ENCODE measurements around the gene FBLN1. TPM values are rescaled to one million over a fixed set of nuclear protein-coding genes. Genes with fewer than 3 reads are reported as not detected.

The FBLN1 gene
- total RNA-seq, 1 experiment from 2014 or later: 183 TPM

DNA sequence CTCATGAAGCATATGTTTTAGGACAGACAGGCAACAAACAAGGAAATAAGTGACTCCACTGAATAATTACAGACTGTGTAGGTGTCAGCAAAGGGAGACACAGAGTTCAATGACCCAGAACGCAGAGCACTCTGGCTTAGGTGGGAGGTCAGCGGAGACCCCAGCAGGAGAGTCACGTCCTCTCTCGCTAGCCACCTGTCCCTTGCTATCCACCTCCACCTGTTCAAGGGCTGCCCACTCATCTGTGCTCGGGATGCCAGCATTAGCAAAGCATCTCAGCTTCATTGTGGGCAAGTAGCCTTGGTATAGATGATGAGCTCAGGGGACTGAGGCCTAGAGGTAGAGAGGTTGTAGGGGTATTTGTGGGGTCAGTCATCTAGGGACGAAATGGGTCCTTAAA lies 147.1 kb downstream of the FBLN1 start:
- DNase-seq (ENCODE audit: low spot score) (no peak), ATAC-seq (no peak)
- Mint-ChIP-seq H3K4me1 (peaks cover 10% of the 10 kb centered on the region), H3K4me3 (no peak overlapping the region), H3K27me3 (ENCODE audit: low read depth) (peaks cover 24% of the 10 kb centered on the region), H3K9me3 (peaks cover 4% of the 10 kb centered on the region; the same call in 1 of the 2 replicates), H3K36me3 (no peaks in the 10 kb centered on the region), H3K27ac (no peak overlapping the region)
- CTCF ChIA-PET: no interaction called here
- no peak for TF ChIP-seq JUN (CRISPR knock-in tag; IDR thresholded peaks at IDR 0.05)
- TF ChIP-seq, protein P1, sequence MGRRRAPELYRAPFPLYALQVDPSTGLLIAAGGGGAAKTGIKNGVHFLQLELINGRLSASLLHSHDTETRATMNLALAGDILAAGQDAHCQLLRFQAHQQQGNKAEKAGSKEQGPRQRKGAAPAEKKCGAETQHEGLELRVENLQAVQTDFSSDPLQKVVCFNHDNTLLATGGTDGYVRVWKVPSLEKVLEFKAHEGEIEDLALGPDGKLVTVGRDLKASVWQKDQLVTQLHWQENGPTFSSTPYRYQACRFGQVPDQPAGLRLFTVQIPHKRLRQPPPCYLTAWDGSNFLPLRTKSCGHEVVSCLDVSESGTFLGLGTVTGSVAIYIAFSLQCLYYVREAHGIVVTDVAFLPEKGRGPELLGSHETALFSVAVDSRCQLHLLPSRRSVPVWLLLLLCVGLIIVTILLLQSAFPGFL (CRISPR knock-in tag; IDR thresholded peaks at IDR 0.05; ENCODE audit: borderline replicate concordance): no peak
- TF ChIP-seq, protein P2, sequence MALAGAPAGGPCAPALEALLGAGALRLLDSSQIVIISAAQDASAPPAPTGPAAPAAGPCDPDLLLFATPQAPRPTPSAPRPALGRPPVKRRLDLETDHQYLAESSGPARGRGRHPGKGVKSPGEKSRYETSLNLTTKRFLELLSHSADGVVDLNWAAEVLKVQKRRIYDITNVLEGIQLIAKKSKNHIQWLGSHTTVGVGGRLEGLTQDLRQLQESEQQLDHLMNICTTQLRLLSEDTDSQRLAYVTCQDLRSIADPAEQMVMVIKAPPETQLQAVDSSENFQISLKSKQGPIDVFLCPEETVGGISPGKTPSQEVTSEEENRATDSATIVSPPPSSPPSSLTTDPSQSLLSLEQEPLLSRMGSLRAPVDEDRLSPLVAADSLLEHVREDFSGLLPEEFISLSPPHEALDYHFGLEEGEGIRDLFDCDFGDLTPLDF (CRISPR knock-in tag; IDR thresholded peaks at IDR 0.05): no peak
- TF ChIP-seq ELF4 (CRISPR knock-in tag; IDR thresholded peaks at IDR 0.05; ENCODE audit: low read depth): no peak
- TF ChIP-seq NR2C2 (CRISPR knock-in tag; IDR thresholded peaks at IDR 0.05): no peak
- no peak for TF ChIP-seq NFYB (CRISPR knock-in tag; conservative IDR thresholded peaks at IDR 0.05; ENCODE audit: low read depth)
- TF ChIP-seq, protein P3, sequence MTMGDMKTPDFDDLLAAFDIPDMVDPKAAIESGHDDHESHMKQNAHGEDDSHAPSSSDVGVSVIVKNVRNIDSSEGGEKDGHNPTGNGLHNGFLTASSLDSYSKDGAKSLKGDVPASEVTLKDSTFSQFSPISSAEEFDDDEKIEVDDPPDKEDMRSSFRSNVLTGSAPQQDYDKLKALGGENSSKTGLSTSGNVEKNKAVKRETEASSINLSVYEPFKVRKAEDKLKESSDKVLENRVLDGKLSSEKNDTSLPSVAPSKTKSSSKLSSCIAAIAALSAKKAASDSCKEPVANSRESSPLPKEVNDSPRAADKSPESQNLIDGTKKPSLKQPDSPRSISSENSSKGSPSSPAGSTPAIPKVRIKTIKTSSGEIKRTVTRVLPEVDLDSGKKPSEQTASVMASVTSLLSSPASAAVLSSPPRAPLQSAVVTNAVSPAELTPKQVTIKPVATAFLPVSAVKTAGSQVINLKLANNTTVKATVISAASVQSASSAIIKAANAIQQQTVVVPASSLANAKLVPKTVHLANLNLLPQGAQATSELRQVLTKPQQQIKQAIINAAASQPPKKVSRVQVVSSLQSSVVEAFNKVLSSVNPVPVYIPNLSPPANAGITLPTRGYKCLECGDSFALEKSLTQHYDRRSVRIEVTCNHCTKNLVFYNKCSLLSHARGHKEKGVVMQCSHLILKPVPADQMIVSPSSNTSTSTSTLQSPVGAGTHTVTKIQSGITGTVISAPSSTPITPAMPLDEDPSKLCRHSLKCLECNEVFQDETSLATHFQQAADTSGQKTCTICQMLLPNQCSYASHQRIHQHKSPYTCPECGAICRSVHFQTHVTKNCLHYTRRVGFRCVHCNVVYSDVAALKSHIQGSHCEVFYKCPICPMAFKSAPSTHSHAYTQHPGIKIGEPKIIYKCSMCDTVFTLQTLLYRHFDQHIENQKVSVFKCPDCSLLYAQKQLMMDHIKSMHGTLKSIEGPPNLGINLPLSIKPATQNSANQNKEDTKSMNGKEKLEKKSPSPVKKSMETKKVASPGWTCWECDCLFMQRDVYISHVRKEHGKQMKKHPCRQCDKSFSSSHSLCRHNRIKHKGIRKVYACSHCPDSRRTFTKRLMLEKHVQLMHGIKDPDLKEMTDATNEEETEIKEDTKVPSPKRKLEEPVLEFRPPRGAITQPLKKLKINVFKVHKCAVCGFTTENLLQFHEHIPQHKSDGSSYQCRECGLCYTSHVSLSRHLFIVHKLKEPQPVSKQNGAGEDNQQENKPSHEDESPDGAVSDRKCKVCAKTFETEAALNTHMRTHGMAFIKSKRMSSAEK (CRISPR knock-in tag; IDR thresholded peaks at IDR 0.05; ENCODE audit: borderline replicate concordance): no peak
- TF ChIP-seq GTF2I (CRISPR knock-in tag; conservative IDR thresholded peaks at IDR 0.05): no peak
- TF ChIP-seq, protein P4, sequence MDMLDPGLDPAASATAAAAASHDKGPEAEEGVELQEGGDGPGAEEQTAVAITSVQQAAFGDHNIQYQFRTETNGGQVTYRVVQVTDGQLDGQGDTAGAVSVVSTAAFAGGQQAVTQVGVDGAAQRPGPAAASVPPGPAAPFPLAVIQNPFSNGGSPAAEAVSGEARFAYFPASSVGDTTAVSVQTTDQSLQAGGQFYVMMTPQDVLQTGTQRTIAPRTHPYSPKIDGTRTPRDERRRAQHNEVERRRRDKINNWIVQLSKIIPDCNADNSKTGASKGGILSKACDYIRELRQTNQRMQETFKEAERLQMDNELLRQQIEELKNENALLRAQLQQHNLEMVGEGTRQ (CRISPR knock-in tag; IDR thresholded peaks at IDR 0.05): no peak
- TF ChIP-seq, protein P5, sequence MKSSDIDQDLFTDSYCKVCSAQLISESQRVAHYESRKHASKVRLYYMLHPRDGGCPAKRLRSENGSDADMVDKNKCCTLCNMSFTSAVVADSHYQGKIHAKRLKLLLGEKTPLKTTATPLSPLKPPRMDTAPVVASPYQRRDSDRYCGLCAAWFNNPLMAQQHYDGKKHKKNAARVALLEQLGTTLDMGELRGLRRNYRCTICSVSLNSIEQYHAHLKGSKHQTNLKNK (CRISPR knock-in tag; IDR thresholded peaks at IDR 0.05): no peak
- TF ChIP-seq, protein P6, sequence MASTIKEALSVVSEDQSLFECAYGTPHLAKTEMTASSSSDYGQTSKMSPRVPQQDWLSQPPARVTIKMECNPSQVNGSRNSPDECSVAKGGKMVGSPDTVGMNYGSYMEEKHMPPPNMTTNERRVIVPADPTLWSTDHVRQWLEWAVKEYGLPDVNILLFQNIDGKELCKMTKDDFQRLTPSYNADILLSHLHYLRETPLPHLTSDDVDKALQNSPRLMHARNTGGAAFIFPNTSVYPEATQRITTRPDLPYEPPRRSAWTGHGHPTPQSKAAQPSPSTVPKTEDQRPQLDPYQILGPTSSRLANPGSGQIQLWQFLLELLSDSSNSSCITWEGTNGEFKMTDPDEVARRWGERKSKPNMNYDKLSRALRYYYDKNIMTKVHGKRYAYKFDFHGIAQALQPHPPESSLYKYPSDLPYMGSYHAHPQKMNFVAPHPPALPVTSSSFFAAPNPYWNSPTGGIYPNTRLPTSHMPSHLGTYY (CRISPR knock-in tag; IDR thresholded peaks at IDR 0.05): no peak
- TF ChIP-seq, protein P7, sequence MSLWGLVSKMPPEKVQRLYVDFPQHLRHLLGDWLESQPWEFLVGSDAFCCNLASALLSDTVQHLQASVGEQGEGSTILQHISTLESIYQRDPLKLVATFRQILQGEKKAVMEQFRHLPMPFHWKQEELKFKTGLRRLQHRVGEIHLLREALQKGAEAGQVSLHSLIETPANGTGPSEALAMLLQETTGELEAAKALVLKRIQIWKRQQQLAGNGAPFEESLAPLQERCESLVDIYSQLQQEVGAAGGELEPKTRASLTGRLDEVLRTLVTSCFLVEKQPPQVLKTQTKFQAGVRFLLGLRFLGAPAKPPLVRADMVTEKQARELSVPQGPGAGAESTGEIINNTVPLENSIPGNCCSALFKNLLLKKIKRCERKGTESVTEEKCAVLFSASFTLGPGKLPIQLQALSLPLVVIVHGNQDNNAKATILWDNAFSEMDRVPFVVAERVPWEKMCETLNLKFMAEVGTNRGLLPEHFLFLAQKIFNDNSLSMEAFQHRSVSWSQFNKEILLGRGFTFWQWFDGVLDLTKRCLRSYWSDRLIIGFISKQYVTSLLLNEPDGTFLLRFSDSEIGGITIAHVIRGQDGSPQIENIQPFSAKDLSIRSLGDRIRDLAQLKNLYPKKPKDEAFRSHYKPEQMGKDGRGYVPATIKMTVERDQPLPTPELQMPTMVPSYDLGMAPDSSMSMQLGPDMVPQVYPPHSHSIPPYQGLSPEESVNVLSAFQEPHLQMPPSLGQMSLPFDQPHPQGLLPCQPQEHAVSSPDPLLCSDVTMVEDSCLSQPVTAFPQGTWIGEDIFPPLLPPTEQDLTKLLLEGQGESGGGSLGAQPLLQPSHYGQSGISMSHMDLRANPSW (CRISPR knock-in tag; conservative IDR thresholded peaks at IDR 0.05; ENCODE audit: low read depth): no peak
- TF ChIP-seq ATF1 (CRISPR knock-in tag; IDR thresholded peaks at IDR 0.05): no peak
- no peak for TF ChIP-seq TCF7 (CRISPR knock-in tag; IDR thresholded peaks at IDR 0.05; ENCODE audit: low read depth)
- no peak for TF ChIP-seq CBFB (CRISPR knock-in tag; IDR thresholded peaks at IDR 0.05; ENCODE audit: low read depth)
- TF ChIP-seq TEAD4 (CRISPR knock-in tag; IDR thresholded peaks at IDR 0.05): no peak
- no peak for TF ChIP-seq ESRRA (CRISPR knock-in tag; IDR thresholded peaks at IDR 0.05; ENCODE audit: borderline replicate concordance)
- TF ChIP-seq JAZF1 (CRISPR knock-in tag; IDR thresholded peaks at IDR 0.05): no peak
- POLR2A ChIA-PET: no interaction called here
